Loucy (cell line): ENCODE data around the gene RBP2.
A peak's percentile ranks its signal among the peaks of the same experiment; 100 is the strongest.

Source experiments
- H2AFZ ChIP-seq: fragments of 200-600 bp; sonication (generic); 2 replicates; pipeline ENCODE4 v1.6.0; 2016; ENCODE audit warnings: antibody characterized with exemption, mild to moderate bottlenecking, low read length, moderate library complexity
- H3F3A ChIP-seq: fragments of 200-600 bp; 2 replicates; pipeline ENCODE4 v1.6.0; 2016; ENCODE audit warnings: antibody characterized with exemption, low read depth, mild to moderate bottlenecking
- H3K27me3 ChIP-seq: fragments of 200-600 bp; sonication (generic); 2 replicates; pipeline ENCODE4 v1.6.1; 2014; ENCODE audit warnings: low read length, mild to moderate bottlenecking; ENCODE audit not compliant: insufficient read depth, poor library complexity, severe bottlenecking
- H3K36me3 ChIP-seq: fragments of 200-600 bp; sonication (generic); 2 replicates; pipeline ENCODE4 v1.6.1; 2016; ENCODE audit warnings: low read length; ENCODE audit not compliant: insufficient read depth
- H3K4me1 ChIP-seq: fragments of 200-600 bp; sonication (generic); 2 replicates; pipeline ENCODE4 v1.5.1; 2014; ENCODE audit warnings: low read length, mild to moderate bottlenecking; ENCODE audit not compliant: insufficient read depth, poor library complexity, severe bottlenecking
- H3K4me2 ChIP-seq: fragments of 200-600 bp; sonication (generic); 2 replicates; pipeline ENCODE4 v1.6.0; 2014; ENCODE audit warnings: antibody characterized with exemption, low read length, low read depth, mild to moderate bottlenecking; ENCODE audit not compliant: poor library complexity, severe bottlenecking
- H3K4me3 ChIP-seq: fragments of 200-600 bp; sonication (generic); 2 replicates; pipeline ENCODE4 v1.5.1; 2014; ENCODE audit warnings: low read length, mild to moderate bottlenecking, mixed read lengths; ENCODE audit not compliant: poor library complexity, severe bottlenecking
- H3K79me2 ChIP-seq: fragments of 200-600 bp; sonication (generic); 2 replicates; pipeline ENCODE4 v1.6.1; 2014; ENCODE audit warnings: low read length; ENCODE audit not compliant: insufficient read depth
- H3K9ac ChIP-seq: fragments of 200-600 bp; sonication (generic); 2 replicates; pipeline ENCODE4 v1.6.0; 2014; ENCODE audit warnings: mild to moderate bottlenecking, low read depth, low read length, moderate library complexity; ENCODE audit not compliant: poor library complexity, severe bottlenecking
- H3K9me2 ChIP-seq: fragments of 200-600 bp; sonication (generic); replicated peaks from 2 replicates; pipeline ENCODE4 v1.6.1; 2016; ENCODE audit warnings: low read depth, low read length, mixed read lengths
- H3K9me3 ChIP-seq: fragments of 200-600 bp; sonication (generic); 2 replicates; pipeline ENCODE4 v1.6.1; 2014; ENCODE audit warnings: mild to moderate bottlenecking, antibody characterized with exemption, low read length, low read depth; ENCODE audit not compliant: insufficient read depth
- H4K20me1 ChIP-seq: fragments of 200-600 bp; sonication (generic); 2 replicates; pipeline ENCODE4 v1.6.0; 2014; ENCODE audit warnings: antibody characterized with exemption, low read length, mild to moderate bottlenecking; ENCODE audit not compliant: insufficient read depth, poor library complexity, severe bottlenecking
- CTCF ChIP-seq: fragments of 200-600 bp; sonication (generic); conservative IDR thresholded peaks from 2 replicates; pipeline ENCODE4 v1.5.1; 2014; ENCODE audit warnings: mild to moderate bottlenecking, antibody characterized with exemption, low read length
- EZH2phosphoT487 ChIP-seq: fragments of 200-600 bp; IDR thresholded peaks from 2 replicates; pipeline ENCODE4 v1.6.1; 2018; ENCODE audit warnings: antibody characterized with exemption, mild to moderate bottlenecking, moderate library complexity, borderline replicate concordance

Gene RBP2

GRCh38 chr3:139457066-139457465 is 19.2 kb downstream of the RBP2 start:
- Histone ChIP-seq H3K4me1 (no peaks in the 10 kb centered on the region), H4K20me1 (no peaks in the 10 kb centered on the region), H3K4me2 (no peak overlapping the region), H3K9ac (no peak overlapping the region), H3F3A (no peaks in the 10 kb centered on the region), H3K9me3 (no peaks in the 10 kb centered on the region), H3K79me2 (no peaks in the 10 kb centered on the region), H3K27me3 (no peaks in the 10 kb centered on the region), H3K4me3 (no peak overlapping the region), H2AFZ (no peak overlapping the region), H3K36me3 (no peaks in the 10 kb centered on the region), H3K9me2 (no peaks in the 10 kb centered on the region)
- TF ChIP-seq CTCF (no peak), EZH2phosphoT487 (no peak)

GRCh38 chr3:139456386-139456785 is 19.9 kb downstream of the RBP2 start:
- H3K4me2 ChIP-seq: no peak overlapping the region
- no peaks in the 10 kb centered on the region for H3K36me3 ChIP-seq
- TF ChIP-seq CTCF: no peak
- no peak for TF ChIP-seq EZH2phosphoT487
- H4K20me1 ChIP-seq: no peaks in the 10 kb centered on the region
- H3K27me3 ChIP-seq: no peaks in the 10 kb centered on the region
- H3K4me3 ChIP-seq: no peak overlapping the region
- no peaks in the 10 kb centered on the region for H3F3A ChIP-seq
- H3K9me2 ChIP-seq: no peaks in the 10 kb centered on the region
- no peaks in the 10 kb centered on the region for H3K9me3 ChIP-seq
- no peaks in the 10 kb centered on the region for H3K79me2 ChIP-seq
- no peak overlapping the region for H3K9ac ChIP-seq
- no peaks in the 10 kb centered on the region for H3K4me1 ChIP-seq
- H2AFZ ChIP-seq: no peak overlapping the region

GRCh38 chr3:139455855-139456254 is 20.5 kb downstream of the RBP2 start:
- Histone ChIP-seq H3K79me2 (no peaks in the 10 kb centered on the region), H3K9ac (no peak overlapping the region), H3K36me3 (no peaks in the 10 kb centered on the region), H3K9me2 (no peaks in the 10 kb centered on the region), H2AFZ (no peak overlapping the region), H3K4me2 (no peak overlapping the region), H3K4me1 (no peaks in the 10 kb centered on the region), H4K20me1 (no peaks in the 10 kb centered on the region), H3K9me3 (no peaks in the 10 kb centered on the region), H3F3A (no peaks in the 10 kb centered on the region), H3K4me3 (no peak overlapping the region), H3K27me3 (no peaks in the 10 kb centered on the region)
- TF ChIP-seq EZH2phosphoT487 (no peak), CTCF (peak; percentile 53)
